Embryonic facial prominence (tissue), 1 donor: ENCODE results near the gene CLSTN2.

Source experiments
- DNase-seq: peaks from one replicate; pipeline ENCODE4 v3.0.0-alpha.2; 2016; ENCODE audit errors: extremely low spot score

The CLSTN2 gene

GRCh38 chr3:140545756-140546155, 610.8 kb downstream of the CLSTN2 start:
- DNase-seq, result no peak

GRCh38 chr3:140546649-140547048, 611.7 kb downstream of the CLSTN2 start:
- DNase-seq, result no peak

- no peak for DNase-seq
These were observed 617.4 kb downstream of the CLSTN2 start for GRCh38 chr3:140552403-140552802.

- DNase-seq, result no peak
These were observed 617.9 kb downstream of the CLSTN2 start for GRCh38 chr3:140552898-140553297.

GRCh38 chr3:140553591-140553990, 618.6 kb downstream of the CLSTN2 start:
- no peak for DNase-seq

GRCh38 chr3:140555666-140556065, 620.7 kb downstream of the CLSTN2 start:
- DNase-seq, result no peak

- no peak for DNase-seq
These were observed 622.5 kb downstream of the CLSTN2 start for GRCh38 chr3:140557476-140557875.

GRCh38 chr3:140559546-140559945, 624.6 kb downstream of the CLSTN2 start:
- DNase-seq, result no peak

GRCh38 chr3:140563206-140563760, 628.3 kb downstream of the CLSTN2 start:
- no peak for DNase-seq

GRCh38 chr3:140568131-140568530, 633.1 kb downstream of the CLSTN2 start:
- DNase-seq, result no peak

GRCh38 chr3:140568842-140569520, 634.0 kb downstream of the CLSTN2 start:
- no peak for DNase-seq

- DNase-seq, result no peak
These were observed 635.6 kb downstream of the CLSTN2 start for GRCh38 chr3:140570602-140571001.

GRCh38 chr3:140571836-140572235, 636.9 kb downstream of the CLSTN2 start:
- no peak for DNase-seq

GRCh38 chr3:140572334-140572733, 637.3 kb downstream of the CLSTN2 start:
- DNase-seq, result no peak

- no peak for DNase-seq
These were observed 638.0 kb downstream of the CLSTN2 start for GRCh38 chr3:140573011-140573410.

GRCh38 chr3:140574375-140574774, 639.4 kb downstream of the CLSTN2 start:
- DNase-seq, result no peak

- DNase-seq, result no peak
These were observed 641.5 kb downstream of the CLSTN2 start for GRCh38 chr3:140576449-140576848.

- no peak for DNase-seq
These were observed 642.9 kb downstream of the CLSTN2 start for GRCh38 chr3:140577911-140578310.

GRCh38 chr3:140579260-140579659, 644.3 kb downstream of the CLSTN2 start:
- DNase-seq, result no peak

GRCh38 chr3:140580746-140581145, 645.8 kb downstream of the CLSTN2 start:
- DNase-seq, result no peak

GRCh38 chr3:140584549-140584948, 649.6 kb downstream of the CLSTN2 start:
- no peak for DNase-seq

- DNase-seq, result no peak
These were observed 650.8 kb downstream of the CLSTN2 start for GRCh38 chr3:140585828-140586227.

- DNase-seq, result no peak
These were observed 651.3 kb downstream of the CLSTN2 start for GRCh38 chr3:140586311-140586710.

GRCh38 chr3:140588558-140588957, 653.6 kb downstream of the CLSTN2 start:
- DNase-seq, result no peak
